HepG2 (cell line): ENCODE data around the gene SOX12. TPM values are rescaled to one million over a fixed set of nuclear protein-coding genes. Genes with fewer than 3 reads are reported as not detected.

Source experiments
- BHLHE40 ChIP-seq: IDR thresholded peaks from 2 replicates; pipeline ENCODE4 v1.6.1; 2011; ENCODE audit warnings: low read length, improper control_type of control experiment
- GMEB2 ChIP-seq: IDR thresholded peaks from 2 replicates; pipeline ENCODE4 v1.6.1; 2016; ENCODE audit warnings: missing biosample characterization, missing genetic modification reagents, low read depth
- MED13 ChIP-seq: sonication (generic); formaldehyde crosslinking; IDR thresholded peaks from 2 replicates; pipeline ENCODE4 v1.5.0; 2020; ENCODE audit warnings: missing genetic modification reagents
- NFAT5 ChIP-seq: sonication (generic); formaldehyde crosslinking; IDR thresholded peaks from 2 replicates; pipeline ENCODE4 v1.4.0; 2020; ENCODE audit warnings: missing genetic modification reagents
- PRDM10 ChIP-seq: sonication (generic); formaldehyde crosslinking; IDR thresholded peaks from 2 replicates; pipeline ENCODE4 v1.4.0; 2020; ENCODE audit warnings: low read depth, missing genetic modification reagents
- SNAPC2 ChIP-seq: sonication (generic); formaldehyde crosslinking; IDR thresholded peaks from 2 replicates; pipeline ENCODE4 v1.8.1; 2022; ENCODE audit warnings: mild to moderate bottlenecking, missing genetic modification reagents
- TSC22D2 ChIP-seq: sonication (generic); formaldehyde crosslinking; IDR thresholded peaks from 2 replicates; pipeline ENCODE4 v1.5.1; 2020; ENCODE audit warnings: missing genetic modification reagents, mild to moderate bottlenecking, borderline replicate concordance
- UBTF ChIP-seq: sonication (generic); formaldehyde crosslinking; IDR thresholded peaks from 2 replicates; pipeline ENCODE4 v1.4.0; 2020; ENCODE audit warnings: mild to moderate bottlenecking, missing genetic modification reagents
- ZNF124 ChIP-seq: sonication (generic); formaldehyde crosslinking; IDR thresholded peaks from 2 replicates; pipeline ENCODE4 v1.4.0; 2020; ENCODE audit warnings: missing genetic modification reagents
- ZNF512B ChIP-seq: sonication (generic); formaldehyde crosslinking; IDR thresholded peaks from 2 replicates; pipeline ENCODE4 v1.5.1; 2020; ENCODE audit warnings: missing genetic modification reagents, mild to moderate bottlenecking, borderline replicate concordance
- ZNF567 ChIP-seq: sonication (generic); formaldehyde crosslinking; IDR thresholded peaks from 2 replicates; pipeline ENCODE4 v1.8.1; 2023; ENCODE audit warnings: mild to moderate bottlenecking, missing genetic modification reagents, borderline replicate concordance
- polyA plus RNA-seq, 8 experiments: library from polyadenylated mRNA; depleted of rRNA in 3 of 8; stranded (reverse) in 7 of 8; unstranded in 1 of 8; fragments of >200 nt; fragmentation: Illumina TruSeq in 4 of 8; extraction: Trizol in 4 of 8; gene quantifications; 2 replicates each; pipeline versions ENCODE4 v1.2.1 to v1.2.3, GENCODE V29; 2011 to 2016; ENCODE audit warnings: low read depth in 4 of 8, missing spikeins in 1 of 8, mixed read lengths in 1 of 8; ENCODE audit not compliant: insufficient read depth in 1 of 8
- total RNA-seq, 5 experiments: library from RNA; depleted of rRNA; stranded (reverse); fragments of >200 nt; fragmentation: Illumina TruSeq; extraction: Trizol; gene quantifications; 2 replicates each; pipeline ENCODE4 v1.2.3, GENCODE V29; 2016; ENCODE audit warnings: low read depth in 1 of 5

Gene SOX12
- total and polyA plus RNA-seq, 2 of the 13 experiments (the other 11 are each of a cell fraction or from before 2014, with no cell fraction given), result 10.0 to 18.7 TPM

DNA sequence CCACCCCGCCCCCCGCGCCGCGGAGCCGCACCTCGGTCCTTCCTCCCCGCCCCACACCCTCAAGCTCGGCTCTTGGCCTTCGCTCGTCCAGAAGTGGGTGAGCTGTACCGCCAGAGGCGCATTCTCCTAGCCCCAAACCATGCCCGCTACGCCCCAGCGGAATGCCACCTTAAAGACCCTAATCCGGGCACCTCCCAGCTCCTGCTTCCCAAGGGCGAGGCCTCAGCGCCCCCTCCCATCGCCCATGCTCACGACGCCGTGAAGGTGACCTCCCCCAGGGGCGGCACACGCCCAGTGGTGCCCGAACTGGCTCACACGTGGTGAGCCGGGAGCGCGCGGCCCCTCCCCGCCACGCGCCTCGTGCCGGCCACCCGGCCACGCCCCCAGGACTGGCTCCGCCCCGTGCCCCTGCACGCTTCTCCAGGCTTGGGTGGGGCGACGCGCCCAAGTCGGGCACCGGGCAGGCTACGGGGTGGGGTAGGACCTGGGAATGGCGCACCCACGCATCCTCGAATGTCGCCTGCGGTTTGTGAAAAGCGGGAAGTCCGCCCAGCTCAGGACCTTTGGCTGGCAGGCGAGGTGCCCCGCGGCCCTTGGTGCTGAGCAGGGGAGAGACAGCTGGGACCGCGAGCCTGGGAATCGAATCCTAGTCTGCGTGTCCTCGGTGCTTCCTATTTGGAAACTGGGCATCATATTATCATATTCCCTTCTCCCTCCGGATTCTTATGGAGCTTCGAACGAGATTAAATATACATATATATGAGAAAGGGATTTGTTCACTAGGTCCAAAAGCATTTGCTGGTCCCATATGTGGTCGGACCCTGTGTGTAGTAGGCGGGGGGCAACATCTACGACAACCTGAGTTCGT, 941 bp upstream of the SOX12 start (continued):
- TF ChIP-seq NFAT5 (CRISPR knock-in tag), result peak; percentile 97
- TF ChIP-seq BHLHE40, result peak; percentile 99
- peak; percentile 96 for TF ChIP-seq TSC22D2 (CRISPR knock-in tag)
- TF ChIP-seq SNAPC2 (CRISPR knock-in tag), result 0 out of 2 replicates have a peak, but pooled peaks have one; percentile 62
- peak; percentile 75 for TF ChIP-seq UBTF (CRISPR knock-in tag)
- TF ChIP-seq MED13 (CRISPR knock-in tag), result peak; percentile 91
- TF ChIP-seq ZNF512B (CRISPR knock-in tag), result peak; percentile 38; the same call in 1 of the 2 replicates
- TF ChIP-seq ZNF567 (CRISPR knock-in tag), result peak; percentile 94; the same call in 1 of the 2 replicates
- TF ChIP-seq PRDM10 (CRISPR knock-in tag), result peak; percentile 72; the same call in 1 of the 2 replicates
- peak; percentile 72 for TF ChIP-seq ZNF124 (CRISPR knock-in tag)
- peak; percentile 70; the same call in 1 of the 2 replicates for TF ChIP-seq GMEB2 (CRISPR knock-in tag)
